ENCODE results near the gene CELF4.

Gene CELF4

GRCh38 chr18:37565101-37565976, at the start of gene CELF4:
CELF4 (minus strand) TSS chr18:37565798.
- H3K27ac ChIP-seq: peak within 1 kb of the TSS in 1 of 2 donors; percentile 48
- no peak for DNase-seq (ENCODE audit: low spot score)

GRCh38 chr18:37613253-37613565, 47.6 kb upstream of the CELF4 start:
- Histone ChIP-seq H3K27ac (no peak overlapping the region), H3K4me3 (no peak overlapping the region)
- no peak for TF ChIP-seq CTCF (IDR thresholded peaks at IDR 0.05)
- no peak for DNase-seq (ENCODE audit: low spot score)

More at GRCh38 chr18:37565101-37565976, at the start of gene CELF4:
- no peak for TF ChIP-seq CTCF (IDR thresholded peaks at IDR 0.05)
- peak within 1 kb of the TSS; percentile 88 for H3K4me3 ChIP-seq

- TF ChIP-seq CTCF (IDR thresholded peaks at IDR 0.05): no peak
- Histone ChIP-seq H3K4me3 (no peak overlapping the region), H3K27ac (peak overlapping the region in 1 of 2 donors; percentile 7)
- DNase-seq (ENCODE audit: low spot score): no peak
These were observed 47.1 kb upstream of the CELF4 start for GRCh38 chr18:37612524-37613252.

- no peak for DNase-seq (ENCODE audit: low spot score)
- TF ChIP-seq CTCF (IDR thresholded peaks at IDR 0.05): no peak
- Histone ChIP-seq H3K27ac (peak overlapping the region in 1 of 2 donors; percentile 22), H3K4me3 (no peak overlapping the region)
These were observed 46.1 kb upstream of the CELF4 start for GRCh38 chr18:37611614-37612279.

- Histone ChIP-seq H3K27ac (no peak overlapping the region), H3K4me3 (no peak overlapping the region)
- TF ChIP-seq CTCF (IDR thresholded peaks at IDR 0.05): no peak
- no peak for DNase-seq (ENCODE audit: low spot score)
These were observed 43.3 kb upstream of the CELF4 start for GRCh38 chr18:37608876-37609275.

- DNase-seq (ENCODE audit: low spot score): no peak
- TF ChIP-seq CTCF (IDR thresholded peaks at IDR 0.05): no peak
- Histone ChIP-seq H3K27ac (no peak overlapping the region), H3K4me3 (no peak overlapping the region)
These were observed 41.7 kb upstream of the CELF4 start for GRCh38 chr18:37607281-37607680.

All from coronary artery (tissue), 2 donors.